SHP77 (cell line): ENCODE results near the gene ZNF652.
"Not testable (repeated sequence)": the region's sequence is repeated elsewhere in the genome, so short reads cannot be mapped to it uniquely, and the experiment has no call there.

Source experiments
- DNase-seq, 2 experiments: peaks; one replicate each; lab custom pipeline; 2025; lab: John Stamatoyannopoulos, UW

Gene ZNF652

GRCh38 chr17:49261540-49261939, 100.5 kb downstream of the ZNF652 start:
- DNase-seq, result not testable (repeated sequence)

GRCh38 chr17:49260817-49261291, 101.2 kb downstream of the ZNF652 start:
- DNase-seq, result no peak

- no peak for DNase-seq
Observed at GRCh38 chr17:49260011-49260816, 101.8 kb downstream of the ZNF652 start.

DNA sequence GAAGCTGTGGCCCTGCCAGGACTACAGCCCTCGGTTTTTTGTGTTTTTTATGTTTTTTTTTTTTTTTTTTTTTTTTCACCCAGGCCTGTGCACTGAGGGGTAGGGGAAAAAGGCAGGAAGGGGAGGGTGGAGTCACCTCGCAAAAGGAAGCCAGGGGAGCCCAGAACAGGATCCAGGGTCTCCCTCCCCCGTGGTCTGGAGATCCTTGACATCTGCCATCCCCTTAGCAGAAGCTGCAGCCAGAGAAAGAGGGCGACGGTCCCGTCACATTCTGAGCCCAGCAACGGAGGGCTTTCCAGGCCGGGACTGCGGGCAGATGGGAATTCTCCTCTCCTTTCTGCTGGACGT, 102.4 kb downstream of the ZNF652 start:
- DNase-seq, result no peak

GRCh38 chr17:49258394-49258793, 103.7 kb downstream of the ZNF652 start:
- DNase-seq, result no peak

DNA sequence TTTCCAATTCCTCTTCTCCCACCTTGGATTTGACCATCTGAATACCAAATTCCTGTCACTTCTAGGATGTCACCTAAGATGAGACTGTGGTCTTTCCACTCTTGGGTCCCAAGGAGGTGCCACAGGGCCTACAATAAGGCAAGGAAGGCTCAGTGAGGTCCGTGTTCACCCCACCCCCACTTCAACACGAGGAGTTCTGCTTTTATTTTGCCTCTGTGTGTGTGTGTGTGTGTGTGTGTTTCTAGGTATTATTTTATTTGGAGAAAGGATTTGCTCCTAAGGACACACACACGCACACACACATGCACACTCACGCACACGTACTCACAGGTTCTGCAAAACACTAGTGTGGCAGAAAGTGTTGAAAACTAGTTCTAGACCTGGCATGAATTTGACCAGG, 106.9 kb downstream of the ZNF652 start:
- DNase-seq, result no peak

- no peak for DNase-seq
Observed at GRCh38 chr17:49254066-49254465, 108.0 kb downstream of the ZNF652 start.

- DNase-seq, result no peak
Observed at GRCh38 chr17:49252148-49252695, 109.8 kb downstream of the ZNF652 start.

DNA sequence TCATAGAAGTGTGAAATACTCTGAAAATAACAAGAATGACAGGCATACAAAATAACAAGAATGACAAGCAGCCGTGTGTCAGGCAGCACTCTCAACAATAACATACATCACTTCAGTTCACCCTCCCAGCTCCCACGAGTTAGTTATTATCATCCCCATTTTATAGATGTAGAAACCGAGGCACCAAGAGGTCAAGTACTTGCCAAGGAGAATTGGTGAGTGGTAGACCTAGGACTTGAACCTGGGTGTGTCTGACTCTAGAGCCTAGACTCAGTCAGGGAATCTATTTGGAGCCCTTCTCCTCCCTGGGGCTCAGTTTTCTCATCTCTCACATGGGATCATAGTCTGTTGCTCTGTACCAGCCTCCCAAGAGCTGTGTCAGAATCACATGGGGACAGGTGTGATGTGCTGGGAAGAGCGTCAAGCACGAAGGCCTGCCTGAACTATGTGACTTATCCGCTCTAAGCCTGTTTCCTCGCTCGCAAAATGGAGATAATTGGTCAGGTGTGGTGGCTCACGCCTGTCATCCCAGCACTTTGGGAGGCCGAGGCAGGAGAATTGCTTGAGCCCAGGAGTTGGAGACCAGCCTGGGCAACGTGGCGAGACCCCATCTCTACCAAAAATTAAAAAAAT, 112.0 kb downstream of the ZNF652 start:
- no peak for DNase-seq

DNA sequence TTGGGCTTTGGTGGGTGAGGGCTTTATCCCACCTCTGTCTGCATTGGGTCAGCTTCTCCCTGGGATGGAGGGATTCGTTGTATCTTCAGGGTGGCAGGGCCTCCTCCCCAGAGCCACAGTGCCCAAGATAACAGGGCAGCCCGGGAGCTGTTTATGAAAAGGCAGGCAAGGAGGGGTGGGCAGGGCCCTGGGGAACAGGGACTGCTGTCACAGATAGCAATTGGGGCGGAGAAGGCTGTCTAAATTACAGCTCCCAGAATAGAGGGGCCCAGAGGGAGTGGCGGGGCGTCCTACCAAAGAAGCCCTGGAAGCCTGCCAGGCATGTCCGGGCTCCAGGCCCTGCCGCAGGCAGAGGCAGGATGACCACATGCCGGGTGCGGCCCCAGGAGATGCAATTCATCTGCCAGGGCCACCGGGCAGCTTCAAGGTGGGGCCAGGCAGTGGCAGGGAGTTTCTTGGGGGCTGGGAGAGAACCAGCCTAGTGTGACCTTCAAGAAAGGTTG, 112.7 kb downstream of the ZNF652 start:
- no peak for DNase-seq

GRCh38 chr17:49247944-49248343, 114.1 kb downstream of the ZNF652 start:
- DNase-seq, result no peak

DNA sequence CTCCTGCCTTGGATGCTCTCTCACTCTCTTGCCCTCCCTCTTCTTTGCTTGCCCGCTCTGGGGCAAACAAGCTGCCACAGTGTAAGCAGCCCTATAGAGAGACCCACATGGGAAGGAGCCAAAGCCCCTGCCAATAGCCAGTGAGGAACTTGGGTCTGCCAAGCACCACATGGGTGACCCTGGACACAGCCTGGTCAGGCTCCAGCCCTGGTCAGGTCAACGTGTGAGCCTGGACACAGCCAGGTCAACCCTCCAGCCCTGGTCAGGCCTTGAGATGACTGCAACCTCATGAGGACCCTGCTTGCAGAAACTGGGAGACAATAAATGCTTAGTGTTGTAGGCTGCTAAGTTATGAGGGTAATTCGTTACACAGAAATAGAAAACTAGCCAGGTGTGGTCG, 117.2 kb downstream of the ZNF652 start:
- no peak for DNase-seq
